ENCODE measurements around the gene U2SURP. TPM values are rescaled to one million over a fixed set of nuclear protein-coding genes. Genes with fewer than 3 reads are reported as not detected.

The U2SURP gene
- total and polyA plus RNA-seq, 10 of the 15 experiments (the other 5 are each of a cell fraction or from before 2014, with no cell fraction given): 76.3 to 277 (median 150) TPM

DNA sequence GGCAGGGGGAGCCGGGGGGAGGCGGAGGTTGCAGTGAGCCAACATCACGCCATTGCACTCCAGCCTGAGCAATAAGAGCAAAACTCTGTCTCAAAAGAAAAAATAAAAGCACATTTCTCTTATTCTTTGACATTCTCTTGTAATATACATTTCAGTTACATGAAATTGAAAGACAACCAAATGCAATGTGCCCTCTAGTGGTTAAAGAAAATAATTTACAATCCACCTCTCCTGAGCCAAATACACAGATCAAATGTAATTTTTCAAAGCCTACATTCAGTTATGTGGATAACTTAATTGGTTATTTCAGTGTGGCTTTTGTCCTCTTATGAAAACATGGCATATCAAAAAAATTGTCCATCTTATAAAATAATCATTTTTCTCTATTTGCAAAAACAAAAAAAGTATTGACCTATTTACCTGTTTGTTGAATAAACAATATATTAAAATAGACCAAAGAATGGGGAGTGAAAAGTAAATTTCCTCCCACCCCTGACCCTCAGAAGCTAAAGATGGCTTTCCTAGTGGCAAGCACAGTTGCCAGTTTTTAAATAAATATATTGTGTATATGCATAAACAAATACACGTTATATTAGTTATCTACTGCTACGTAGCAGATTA is 14.2 kb upstream of the U2SURP start:
- no peak for FAIRE-seq
- in situ Hi-C loops (cut with MboI): no loop called here
- TF ChIP-seq JUND (IDR thresholded peaks at IDR 0.05; ENCODE audit: low read depth, low read length) (no peak), STAT3 (IDR thresholded peaks at IDR 0.05; ENCODE audit: low read depth, low read length) (no peak), SUPT20H (IDR thresholded peaks at IDR 0.05; ENCODE audit: borderline replicate concordance, control insufficient read depth, low read depth, low read length) (no peak), RB1 (IDR thresholded peaks at IDR 0.05; ENCODE audit: borderline replicate concordance) (no peak), RBBP5 (conservative IDR thresholded peaks at IDR 0.05) (no peak), PAX5 (IDR thresholded peaks at IDR 0.05; ENCODE audit: borderline replicate concordance, low read depth, low read length) (no peak), POU2F2 (IDR thresholded peaks at IDR 0.05; ENCODE audit: borderline replicate concordance, low read depth, low read length) (no peak), SREBF1 (IDR thresholded peaks at IDR 0.05; ENCODE audit: low read length) (no peak), GABPA (IDR thresholded peaks at IDR 0.05; ENCODE audit: low read depth) (no peak), ATF2 (IDR thresholded peaks at IDR 0.05; ENCODE audit: low read length) (no peak), WRNIP1 (IDR thresholded peaks at IDR 0.05; ENCODE audit: borderline replicate concordance, low read depth, low read length) (no peak)
- TF ChIP-seq, protein P1, sequence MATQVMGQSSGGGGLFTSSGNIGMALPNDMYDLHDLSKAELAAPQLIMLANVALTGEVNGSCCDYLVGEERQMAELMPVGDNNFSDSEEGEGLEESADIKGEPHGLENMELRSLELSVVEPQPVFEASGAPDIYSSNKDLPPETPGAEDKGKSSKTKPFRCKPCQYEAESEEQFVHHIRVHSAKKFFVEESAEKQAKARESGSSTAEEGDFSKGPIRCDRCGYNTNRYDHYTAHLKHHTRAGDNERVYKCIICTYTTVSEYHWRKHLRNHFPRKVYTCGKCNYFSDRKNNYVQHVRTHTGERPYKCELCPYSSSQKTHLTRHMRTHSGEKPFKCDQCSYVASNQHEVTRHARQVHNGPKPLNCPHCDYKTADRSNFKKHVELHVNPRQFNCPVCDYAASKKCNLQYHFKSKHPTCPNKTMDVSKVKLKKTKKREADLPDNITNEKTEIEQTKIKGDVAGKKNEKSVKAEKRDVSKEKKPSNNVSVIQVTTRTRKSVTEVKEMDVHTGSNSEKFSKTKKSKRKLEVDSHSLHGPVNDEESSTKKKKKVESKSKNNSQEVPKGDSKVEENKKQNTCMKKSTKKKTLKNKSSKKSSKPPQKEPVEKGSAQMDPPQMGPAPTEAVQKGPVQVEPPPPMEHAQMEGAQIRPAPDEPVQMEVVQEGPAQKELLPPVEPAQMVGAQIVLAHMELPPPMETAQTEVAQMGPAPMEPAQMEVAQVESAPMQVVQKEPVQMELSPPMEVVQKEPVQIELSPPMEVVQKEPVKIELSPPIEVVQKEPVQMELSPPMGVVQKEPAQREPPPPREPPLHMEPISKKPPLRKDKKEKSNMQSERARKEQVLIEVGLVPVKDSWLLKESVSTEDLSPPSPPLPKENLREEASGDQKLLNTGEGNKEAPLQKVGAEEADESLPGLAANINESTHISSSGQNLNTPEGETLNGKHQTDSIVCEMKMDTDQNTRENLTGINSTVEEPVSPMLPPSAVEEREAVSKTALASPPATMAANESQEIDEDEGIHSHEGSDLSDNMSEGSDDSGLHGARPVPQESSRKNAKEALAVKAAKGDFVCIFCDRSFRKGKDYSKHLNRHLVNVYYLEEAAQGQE (IDR thresholded peaks at IDR 0.05; ENCODE audit: low read depth, low read length): no peak
- TF ChIP-seq, protein P2, sequence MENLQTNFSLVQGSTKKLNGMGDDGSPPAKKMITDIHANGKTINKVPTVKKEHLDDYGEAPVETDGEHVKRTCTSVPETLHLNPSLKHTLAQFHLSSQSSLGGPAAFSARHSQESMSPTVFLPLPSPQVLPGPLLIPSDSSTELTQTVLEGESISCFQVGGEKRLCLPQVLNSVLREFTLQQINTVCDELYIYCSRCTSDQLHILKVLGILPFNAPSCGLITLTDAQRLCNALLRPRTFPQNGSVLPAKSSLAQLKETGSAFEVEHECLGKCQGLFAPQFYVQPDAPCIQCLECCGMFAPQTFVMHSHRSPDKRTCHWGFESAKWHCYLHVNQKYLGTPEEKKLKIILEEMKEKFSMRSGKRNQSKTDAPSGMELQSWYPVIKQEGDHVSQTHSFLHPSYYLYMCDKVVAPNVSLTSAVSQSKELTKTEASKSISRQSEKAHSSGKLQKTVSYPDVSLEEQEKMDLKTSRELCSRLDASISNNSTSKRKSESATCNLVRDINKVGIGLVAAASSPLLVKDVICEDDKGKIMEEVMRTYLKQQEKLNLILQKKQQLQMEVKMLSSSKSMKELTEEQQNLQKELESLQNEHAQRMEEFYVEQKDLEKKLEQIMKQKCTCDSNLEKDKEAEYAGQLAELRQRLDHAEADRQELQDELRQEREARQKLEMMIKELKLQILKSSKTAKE (IDR thresholded peaks at IDR 0.05; ENCODE audit: low read depth, poor library complexity, severe bottlenecking): no peak
- TF ChIP-seq, protein P3, sequence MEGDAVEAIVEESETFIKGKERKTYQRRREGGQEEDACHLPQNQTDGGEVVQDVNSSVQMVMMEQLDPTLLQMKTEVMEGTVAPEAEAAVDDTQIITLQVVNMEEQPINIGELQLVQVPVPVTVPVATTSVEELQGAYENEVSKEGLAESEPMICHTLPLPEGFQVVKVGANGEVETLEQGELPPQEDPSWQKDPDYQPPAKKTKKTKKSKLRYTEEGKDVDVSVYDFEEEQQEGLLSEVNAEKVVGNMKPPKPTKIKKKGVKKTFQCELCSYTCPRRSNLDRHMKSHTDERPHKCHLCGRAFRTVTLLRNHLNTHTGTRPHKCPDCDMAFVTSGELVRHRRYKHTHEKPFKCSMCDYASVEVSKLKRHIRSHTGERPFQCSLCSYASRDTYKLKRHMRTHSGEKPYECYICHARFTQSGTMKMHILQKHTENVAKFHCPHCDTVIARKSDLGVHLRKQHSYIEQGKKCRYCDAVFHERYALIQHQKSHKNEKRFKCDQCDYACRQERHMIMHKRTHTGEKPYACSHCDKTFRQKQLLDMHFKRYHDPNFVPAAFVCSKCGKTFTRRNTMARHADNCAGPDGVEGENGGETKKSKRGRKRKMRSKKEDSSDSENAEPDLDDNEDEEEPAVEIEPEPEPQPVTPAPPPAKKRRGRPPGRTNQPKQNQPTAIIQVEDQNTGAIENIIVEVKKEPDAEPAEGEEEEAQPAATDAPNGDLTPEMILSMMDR (IDR thresholded peaks at IDR 0.05 in 2 of 3, conservative IDR thresholded peaks at IDR 0.05 in 1 of 3; ENCODE audit: control insufficient read depth in 2 of 3, extremely low read depth in 1 of 3, insufficient read depth in 1 of 3, low read depth in 3 of 3, low read length in 3 of 3): peak; percentile 49 to 61 (median 56); a peak in 5 of 6 replicates

More for the DNA sequence above, 14.2 kb upstream of the U2SURP start:
- no peaks in the 10 kb centered on the region for H3K27me3 ChIP-seq (replicated peaks in 1 of 2; ENCODE audit: control insufficient read depth in 2 of 2, insufficient read depth in 2 of 2, low read length in 1 of 2)
- RAD21 ChIA-PET (ENCODE audit: unreplicated experiment): interaction anchor here (0.7 to 2.6 kb wide), 4 partner anchors 12 to 158 kb away, joined by 3 to 19 read pairs (median 9); no protein-coding TSS in a partner anchor
- no peak for DNase-seq (ENCODE audit: low read depth, low spot score)
- H4K20me1 ChIP-seq (ENCODE audit: control insufficient read depth, insufficient read depth): no peaks in the 10 kb centered on the region
- no peak overlapping the region for H3K4me2 ChIP-seq (ENCODE audit: control insufficient read depth, insufficient read depth)
- WGBS (ENCODE audit: insufficient coverage, insufficient replicate concordance, low lambda C conversion rate, missing lambda C conversion rate): 56% methylated on average over 5 of the region's 5 CpGs
- SMC1A ChIA-PET (ENCODE audit: uncharacterized antibody, unreplicated experiment): interaction anchor here (0.7 to 2.2 kb wide), 6 partner anchors 15 to 404 kb away, joined by 3 to 25 read pairs (median 4); partner anchors contain the start of gene U2SURP
- H3K27ac ChIP-seq (ENCODE audit: control insufficient read depth, insufficient read depth): no peak overlapping the region
- no peaks in the 10 kb centered on the region; the same call in 2 of the 3 replicates for H3K9me3 ChIP-seq (replicated peaks; ENCODE audit: control insufficient read depth, insufficient read depth, low read length)
- no peak overlapping the region for H2AFZ ChIP-seq (ENCODE audit: control insufficient read depth, low read depth, low read length)
- no peaks in the 10 kb centered on the region for H3K36me3 ChIP-seq (ENCODE audit: control insufficient read depth in 2 of 2, insufficient read depth in 2 of 2, low read length in 1 of 2)
- 0 out of 2 replicates have a peak, but pooled peaks cover 3% of the 10 kb centered on the region for H3K4me1 ChIP-seq (ENCODE audit: control insufficient read depth, insufficient read depth, low read length)
- no peaks in the 10 kb centered on the region for H3K79me2 ChIP-seq (ENCODE audit: control insufficient read depth, insufficient read depth, low read length)
- H3K9ac ChIP-seq (ENCODE audit: control insufficient read depth, insufficient read depth, low read length): no peak overlapping the region
- BruUV-seq (replicated peaks): no TSS peak
- POLR2A ChIA-PET: interaction anchor here (0.6 to 1.7 kb wide), 2 partner anchors 20 to 134 kb away, joined by 3 to 4 read pairs; no protein-coding TSS in a partner anchor
- intact Hi-C loops (cut with micrococcal nuclease; ENCODE audit: unreplicated experiment): loop anchor here (2.0 kb wide), 2 partner anchors 56 to 158 kb away; no protein-coding TSS in a partner anchor
- H3K4me3 ChIP-seq: no peak overlapping the region
- ATAC-seq: peak; percentile 72
- CTCF ChIA-PET: interaction anchor here (0.8 to 2.6 kb wide), 25 partner anchors 10 to 687 kb away, joined by 3 to 58 read pairs (median 4); partner anchors contain the start of gene U2SURP
